GM12891 (cell line): Measurements from ENCODE around the gene UBR4.

Source experiments
- POLR2AphosphoS5 ChIP-seq: IDR thresholded peaks from 2 replicates; pipeline ENCODE4 v1.6.1; 2011; ENCODE audit warnings: low read depth, low read length, control low read depth
- SPI1 ChIP-seq: IDR thresholded peaks from 2 replicates; pipeline ENCODE4 v1.6.1; 2011; ENCODE audit warnings: low read depth, low read length, control low read depth
- TAF1 ChIP-seq: IDR thresholded peaks from 2 replicates; pipeline ENCODE4 v1.6.1; 2011; ENCODE audit warnings: low read depth, low read length, control low read depth

- TF ChIP-seq SPI1 (no peak), POLR2AphosphoS5 (no peak), TAF1 (no peak)
Observed at GRCh38 chr1:19034721-19035120, 175.3 kb downstream of the UBR4 start.
